Muscle layer of colon (tissue), 2 donors: ENCODE measurements around the gene TCF23.

Experiments
- H3K27ac ChIP-seq: one replicate; pipeline ENCODE4 v1.7.0; 2013; ENCODE audit warnings: low read depth, mild to moderate bottlenecking, low read length, moderate library complexity
- H3K27me3 ChIP-seq, 2 donors: one replicate each; pipeline ENCODE4 v1.7.0; 2013; ENCODE audit warnings: low read length in 2 of 2, mild to moderate bottlenecking in 2 of 2; ENCODE audit not compliant: insufficient read depth in 2 of 2, control insufficient read depth in 1 of 2
- H3K36me3 ChIP-seq: one replicate; pipeline ENCODE4 v1.7.0; 2013; ENCODE audit warnings: mild to moderate bottlenecking, low read length; ENCODE audit not compliant: insufficient read depth
- H3K4me1 ChIP-seq: one replicate; pipeline ENCODE4 v1.7.0; 2013; ENCODE audit warnings: mild to moderate bottlenecking, low read length; ENCODE audit not compliant: insufficient read depth
- H3K4me3 ChIP-seq, 2 donors: one replicate each; pipeline ENCODE4 v1.7.0; 2013; ENCODE audit warnings: low read length in 2 of 2, low read depth in 1 of 2, mild to moderate bottlenecking in 1 of 2, moderate library complexity in 1 of 2
- H3K9ac ChIP-seq: one replicate; pipeline ENCODE4 v1.7.0; 2013; ENCODE audit warnings: low read length
- H3K9me3 ChIP-seq: one replicate; pipeline ENCODE4 v1.7.0; 2013; ENCODE audit warnings: mild to moderate bottlenecking, low read length
- donor health status: abdominal sarcoma.
- donor health status: Adenocarcinoma of cecum.

TCF23 gene

DNA sequence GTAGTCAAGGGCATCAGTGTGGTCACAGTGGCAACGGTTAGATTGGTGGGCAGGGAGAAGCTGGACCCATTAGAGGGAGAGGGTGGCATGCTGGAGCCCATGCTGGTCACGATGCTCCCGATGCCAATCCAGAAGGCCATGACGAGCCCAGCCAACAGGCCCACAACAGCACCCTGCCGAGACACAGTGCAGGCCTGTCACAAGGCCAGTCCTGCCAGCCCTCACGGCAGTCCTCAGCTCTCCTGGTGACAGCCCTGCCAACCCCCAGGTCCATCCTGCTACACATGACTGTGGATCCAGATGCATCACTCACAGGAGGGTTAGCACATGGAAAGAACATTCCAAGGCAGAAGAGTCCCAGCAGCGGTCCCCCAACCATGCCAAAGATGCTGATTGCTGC, 52.9 kb downstream of the TCF23 start:
- Histone ChIP-seq H3K4me1 (no peaks in the 10 kb centered on the region), H3K9ac (no peak overlapping the region), H3K4me3 (no peak overlapping the region), H3K36me3 (peaks cover 33% of the 10 kb centered on the region), H3K27ac (no peak overlapping the region), H3K27me3 (no peaks in the 10 kb centered on the region), H3K9me3 (no peaks in the 10 kb centered on the region)

DNA sequence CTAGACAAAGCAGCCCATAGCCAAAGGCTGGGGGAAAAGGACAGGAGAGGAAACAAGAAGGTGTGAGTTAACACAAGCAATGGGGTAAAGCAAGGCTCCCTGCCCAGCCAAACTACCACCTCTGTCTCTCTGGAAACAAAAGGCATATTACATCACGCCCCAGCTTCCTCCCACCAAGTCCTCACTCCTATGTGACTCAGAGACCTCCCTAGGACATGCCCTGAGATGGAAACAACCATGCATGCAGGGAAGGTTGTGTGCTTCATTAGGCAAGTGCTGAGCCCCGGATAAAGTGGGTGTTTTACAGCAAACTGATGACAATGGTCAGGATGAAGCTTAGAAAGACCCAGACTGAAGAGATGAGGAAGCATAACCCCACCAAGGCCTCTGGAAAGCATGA, 54.0 kb downstream of the TCF23 start:
- Histone ChIP-seq H3K36me3 (peaks cover 38% of the 10 kb centered on the region), H3K9me3 (no peaks in the 10 kb centered on the region), H3K9ac (no peak overlapping the region), H3K27me3 (no peaks in the 10 kb centered on the region), H3K27ac (no peak overlapping the region), H3K4me3 (no peak overlapping the region), H3K4me1 (no peaks in the 10 kb centered on the region)

DNA sequence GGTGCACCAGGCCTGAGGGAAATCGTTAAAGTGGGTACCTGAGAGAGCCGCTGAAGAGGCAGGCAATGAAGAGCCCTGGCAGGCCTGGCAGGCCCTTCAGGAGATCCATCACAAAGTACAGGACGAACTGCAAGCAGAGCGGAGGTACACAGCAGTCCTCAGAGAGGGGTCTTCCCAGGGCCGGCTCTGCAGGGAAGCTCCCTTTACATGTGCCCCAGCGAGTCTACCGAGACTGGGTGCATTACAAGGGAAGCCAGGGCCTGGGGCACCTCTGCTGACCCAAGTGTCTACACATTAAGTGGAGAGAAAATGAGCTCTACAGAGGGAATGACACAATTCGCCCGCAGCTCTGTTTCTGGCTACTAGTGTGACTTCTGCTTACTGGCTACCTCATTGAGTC, 54.9 kb downstream of the TCF23 start:
- Histone ChIP-seq H3K27ac (no peak overlapping the region), H3K4me3 (no peak overlapping the region), H3K9ac (no peak overlapping the region), H3K4me1 (no peaks in the 10 kb centered on the region), H3K9me3 (no peaks in the 10 kb centered on the region), H3K36me3 (peaks cover 43% of the 10 kb centered on the region), H3K27me3 (no peaks in the 10 kb centered on the region)

DNA sequence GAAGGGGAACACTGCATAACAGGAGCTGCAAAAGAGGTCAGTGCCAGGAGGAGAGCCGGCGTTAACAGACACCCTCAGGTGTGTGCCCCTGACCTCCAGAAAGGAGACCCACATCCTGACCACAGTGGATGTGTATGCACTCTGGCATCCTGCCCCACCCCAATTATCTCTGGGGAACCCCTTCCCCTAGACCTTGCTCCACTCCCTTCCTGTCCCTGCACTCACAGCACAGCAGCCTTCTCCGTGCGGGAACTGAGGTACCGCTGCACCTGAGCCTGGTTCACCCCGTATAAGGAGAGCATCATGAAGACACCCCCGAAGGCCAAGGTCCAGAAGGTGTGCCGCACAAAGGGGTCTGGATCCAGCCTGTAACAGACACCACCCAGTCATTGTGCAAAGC, 55.8 kb downstream of the TCF23 start:
- no peaks in the 10 kb centered on the region for H3K4me1 ChIP-seq
- no peak overlapping the region for H3K9ac ChIP-seq
- no peaks in the 10 kb centered on the region for H3K9me3 ChIP-seq
- H3K36me3 ChIP-seq, result peaks cover 44% of the 10 kb centered on the region
- no peak overlapping the region for H3K27ac ChIP-seq
- no peaks in the 10 kb centered on the region for H3K27me3 ChIP-seq
- no peak overlapping the region for H3K4me3 ChIP-seq

DNA sequence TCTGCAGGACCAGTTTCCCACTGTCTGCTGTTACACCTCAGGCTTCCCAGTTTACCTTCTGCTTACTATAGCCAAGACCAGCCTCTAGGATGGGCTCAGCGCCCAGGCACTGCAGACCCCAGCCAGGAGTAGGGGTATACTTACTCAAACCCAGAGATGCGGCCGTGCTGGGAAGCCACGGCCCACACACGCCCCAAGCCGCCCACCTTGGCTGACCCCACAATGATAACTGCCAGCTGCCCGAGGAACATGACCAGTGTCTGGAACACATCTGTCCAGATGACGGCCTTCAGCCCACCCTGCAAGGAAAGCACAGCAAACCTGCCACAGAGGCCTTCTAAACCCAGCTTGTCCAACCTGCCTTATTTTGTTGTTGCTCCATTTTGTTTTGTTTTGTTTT, 56.4 kb downstream of the TCF23 start:
- no peaks in the 10 kb centered on the region for H3K27me3 ChIP-seq
- H3K27ac ChIP-seq, result no peak overlapping the region
- H3K9ac ChIP-seq, result no peak overlapping the region
- peaks cover 44% of the 10 kb centered on the region for H3K36me3 ChIP-seq
- no peak overlapping the region for H3K4me3 ChIP-seq
- no peaks in the 10 kb centered on the region for H3K9me3 ChIP-seq
- no peaks in the 10 kb centered on the region for H3K4me1 ChIP-seq

DNA sequence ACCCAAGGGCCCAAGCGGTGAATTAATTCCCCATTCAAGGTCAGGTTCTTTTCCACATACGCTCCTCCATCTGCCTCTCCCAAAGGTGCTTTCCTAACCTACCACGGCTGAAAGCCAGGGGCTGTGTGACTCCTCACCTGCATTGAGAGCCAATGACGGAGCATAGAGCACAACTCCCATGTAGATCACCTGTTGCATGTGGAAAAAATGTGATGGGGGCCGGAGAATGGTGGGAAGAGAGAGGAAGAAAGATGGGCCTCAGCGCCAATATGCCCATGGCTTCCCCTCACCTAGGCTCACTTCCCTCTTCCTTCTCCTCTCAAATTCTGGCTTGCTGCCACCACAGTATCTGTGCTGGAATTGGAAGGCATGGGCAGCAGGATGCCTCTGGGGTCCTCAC, 57.5 kb downstream of the TCF23 start:
- Histone ChIP-seq H3K27ac (no peak overlapping the region), H3K36me3 (peaks cover 44% of the 10 kb centered on the region), H3K27me3 (no peaks in the 10 kb centered on the region), H3K4me3 (no peak overlapping the region), H3K9me3 (no peaks in the 10 kb centered on the region), H3K9ac (no peak overlapping the region), H3K4me1 (peaks cover 5% of the 10 kb centered on the region)
